ENCODE results near the gene GNA14. TPM values are rescaled to one million over a fixed set of nuclear protein-coding genes. Genes with fewer than 3 reads are reported as not detected.

The GNA14 gene
- total and polyA plus RNA-seq, 2 experiments from 2014 or later, result 3.9 to 10.5 TPM

- ATAC-seq (no peak), DNase-seq (ENCODE audit: low spot score) (no peak)
- Histone ChIP-seq H4K20me1 (replicated peaks; ENCODE audit: insufficient read depth) (no peaks in the 10 kb centered on the region), H3K4me3 (no peak overlapping the region), H3K36me3 (ENCODE audit: insufficient read depth) (no peaks in the 10 kb centered on the region), H3F3A (replicated peaks; ENCODE audit: low read depth) (no peaks in the 10 kb centered on the region), H3K27ac (ENCODE audit: low read depth) (no peak overlapping the region), H3K79me2 (replicated peaks; ENCODE audit: insufficient read depth) (no peaks in the 10 kb centered on the region), H3K27me3 (ENCODE audit: insufficient read depth) (no peaks in the 10 kb centered on the region), H3K9me2 (ENCODE audit: insufficient read depth) (0 out of 2 replicates have a peak, but pooled peaks cover 8% of the 10 kb centered on the region), H3K4me1 (ENCODE audit: insufficient read depth) (0 out of 2 replicates have a peak, but pooled peaks cover 15% of the 10 kb centered on the region), H2AFZ (no peak overlapping the region), H3K4me2 (no peak overlapping the region)
- Mint-ChIP-seq H3K27ac (no peak overlapping the region), H3K9me3 (peaks cover 4% of the 10 kb centered on the region; the same call in 2 of the 3 replicates), H3K4me1 (peaks cover 30% of the 10 kb centered on the region), H3K36me3 (ENCODE audit: low read depth) (no peaks in the 10 kb centered on the region), H3K27me3 (ENCODE audit: insufficient read depth, low read depth, poor library complexity) (no peaks in the 10 kb centered on the region), H3K4me3 (no peak overlapping the region)
- no peak for TF ChIP-seq EZH2phosphoT487 (IDR thresholded peaks at IDR 0.05; ENCODE audit: unreplicated experiment)
- TF ChIP-seq REST (IDR thresholded peaks at IDR 0.05; ENCODE audit: unreplicated experiment), result no peak
Measured at GRCh38 chr9:77463151-77463550, 185.0 kb downstream of the GNA14 start.

GRCh38 chr9:77462066-77462465, 186.1 kb downstream of the GNA14 start:
- H3K4me1 ChIP-seq (ENCODE audit: insufficient read depth), result 0 out of 2 replicates have a peak, but pooled peaks cover 15% of the 10 kb centered on the region
- no peaks in the 10 kb centered on the region for H3K79me2 ChIP-seq (replicated peaks; ENCODE audit: insufficient read depth)
- DNase-seq (ENCODE audit: low spot score) (no peak), ATAC-seq (peak; percentile 21)
- no peak overlapping the region for H3K27ac ChIP-seq (ENCODE audit: low read depth)
- H3K4me3 ChIP-seq, result no peak overlapping the region
- Mint-ChIP-seq H3K27ac (no peak overlapping the region), H3K36me3 (ENCODE audit: low read depth) (no peaks in the 10 kb centered on the region), H3K9me3 (peaks cover 4% of the 10 kb centered on the region; the same call in 2 of the 3 replicates), H3K4me3 (no peak overlapping the region), H3K4me1 (peaks cover 38% of the 10 kb centered on the region), H3K27me3 (ENCODE audit: insufficient read depth, low read depth, poor library complexity) (no peaks in the 10 kb centered on the region)
- no peaks in the 10 kb centered on the region for H4K20me1 ChIP-seq (replicated peaks; ENCODE audit: insufficient read depth)
- no peak overlapping the region for H2AFZ ChIP-seq
- no peaks in the 10 kb centered on the region for H3F3A ChIP-seq (replicated peaks; ENCODE audit: low read depth)
- H3K9me2 ChIP-seq (ENCODE audit: insufficient read depth), result 0 out of 2 replicates have a peak, but pooled peaks cover 8% of the 10 kb centered on the region
- H3K27me3 ChIP-seq (ENCODE audit: insufficient read depth), result no peaks in the 10 kb centered on the region
- no peak overlapping the region for H3K4me2 ChIP-seq
- H3K36me3 ChIP-seq (ENCODE audit: insufficient read depth), result no peaks in the 10 kb centered on the region
- TF ChIP-seq NANOG (IDR thresholded peaks at IDR 0.05; ENCODE audit: borderline replicate concordance) (no peak), JUNB (IDR thresholded peaks at IDR 0.05; ENCODE audit: unreplicated experiment) (no peak), ETS1 (IDR thresholded peaks at IDR 0.05) (no peak), REST (IDR thresholded peaks at IDR 0.05; ENCODE audit: unreplicated experiment) (no peak), EZH2 (IDR thresholded peaks at IDR 0.05; ENCODE audit: low read depth, unreplicated experiment) (no peak), ZNF331 (CRISPR knock-in tag; IDR thresholded peaks at IDR 0.05; ENCODE audit: low read depth) (no peak), POLR2AphosphoS5 (IDR thresholded peaks at IDR 0.05; ENCODE audit: low read depth) (no peak), CREB1 (CRISPR knock-in tag; IDR thresholded peaks at IDR 0.05; ENCODE audit: low read depth) (no peak), EZH2phosphoT487 (IDR thresholded peaks at IDR 0.05; ENCODE audit: unreplicated experiment) (no peak), ZNF114 (CRISPR knock-in tag; IDR thresholded peaks at IDR 0.05) (no peak)
- TF ChIP-seq, protein P1, sequence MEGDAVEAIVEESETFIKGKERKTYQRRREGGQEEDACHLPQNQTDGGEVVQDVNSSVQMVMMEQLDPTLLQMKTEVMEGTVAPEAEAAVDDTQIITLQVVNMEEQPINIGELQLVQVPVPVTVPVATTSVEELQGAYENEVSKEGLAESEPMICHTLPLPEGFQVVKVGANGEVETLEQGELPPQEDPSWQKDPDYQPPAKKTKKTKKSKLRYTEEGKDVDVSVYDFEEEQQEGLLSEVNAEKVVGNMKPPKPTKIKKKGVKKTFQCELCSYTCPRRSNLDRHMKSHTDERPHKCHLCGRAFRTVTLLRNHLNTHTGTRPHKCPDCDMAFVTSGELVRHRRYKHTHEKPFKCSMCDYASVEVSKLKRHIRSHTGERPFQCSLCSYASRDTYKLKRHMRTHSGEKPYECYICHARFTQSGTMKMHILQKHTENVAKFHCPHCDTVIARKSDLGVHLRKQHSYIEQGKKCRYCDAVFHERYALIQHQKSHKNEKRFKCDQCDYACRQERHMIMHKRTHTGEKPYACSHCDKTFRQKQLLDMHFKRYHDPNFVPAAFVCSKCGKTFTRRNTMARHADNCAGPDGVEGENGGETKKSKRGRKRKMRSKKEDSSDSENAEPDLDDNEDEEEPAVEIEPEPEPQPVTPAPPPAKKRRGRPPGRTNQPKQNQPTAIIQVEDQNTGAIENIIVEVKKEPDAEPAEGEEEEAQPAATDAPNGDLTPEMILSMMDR (conservative IDR thresholded peaks at IDR 0.05; ENCODE audit: low read depth in 2 of 2), result no peak

Data from GM23338 (cell line).